ENCODE results near the gene CDH23. TPM values are rescaled to one million over a fixed set of nuclear protein-coding genes. Genes with fewer than 3 reads are reported as not detected.

The CDH23 gene
- total RNA-seq, 1 experiment from 2014 or later: 2.9 TPM

GRCh38 chr10:71688256-71688655 is 291.5 kb downstream of the CDH23 start (continued):
- TF ChIP-seq STAT6 (CRISPR knock-in tag; conservative IDR thresholded peaks at IDR 0.05; ENCODE audit: low read depth): no peak

DNA sequence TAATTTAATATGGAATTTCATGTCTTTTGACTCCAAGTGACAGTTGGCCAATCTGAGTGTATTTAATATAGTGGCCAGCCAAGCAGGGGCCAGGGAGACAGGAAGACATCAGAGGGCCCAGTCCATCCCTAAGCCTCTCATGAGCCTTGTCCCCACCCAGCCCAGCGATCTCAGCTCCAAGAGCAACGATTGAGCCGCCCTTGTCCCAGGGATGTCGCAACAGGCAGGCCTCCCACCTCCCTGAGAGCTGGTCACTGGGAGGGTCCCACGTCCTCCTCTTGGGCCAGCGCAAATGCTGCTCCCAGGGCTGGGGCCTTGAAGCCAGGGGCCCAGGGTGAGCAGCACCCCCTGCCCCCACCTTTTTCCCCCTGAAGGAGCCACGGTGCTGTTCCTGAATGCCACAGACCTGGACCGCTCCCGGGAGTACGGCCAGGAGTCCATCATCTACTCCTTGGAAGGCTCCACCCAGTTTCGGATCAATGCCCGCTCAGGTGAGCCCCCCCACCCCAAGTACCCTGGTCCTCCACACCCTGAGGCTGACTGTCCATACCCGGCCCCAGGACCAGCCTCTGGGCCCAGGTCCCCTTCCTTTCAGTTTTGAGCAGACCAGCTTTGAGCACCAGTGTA is 293.5 kb downstream of the CDH23 start:
- Mint-ChIP-seq H3K36me3 (peaks cover 11% of the 10 kb centered on the region), H3K27me3 (ENCODE audit: low read depth) (no peaks in the 10 kb centered on the region), H3K9me3 (peaks cover 16% of the 10 kb centered on the region), H3K4me3 (no peak overlapping the region), H3K4me1 (peaks cover 18% of the 10 kb centered on the region), H3K27ac (no peak overlapping the region)
- no peak for TF ChIP-seq OVOL2 (CRISPR knock-in tag; IDR thresholded peaks at IDR 0.05; ENCODE audit: borderline replicate concordance)
- TF ChIP-seq, protein P1, sequence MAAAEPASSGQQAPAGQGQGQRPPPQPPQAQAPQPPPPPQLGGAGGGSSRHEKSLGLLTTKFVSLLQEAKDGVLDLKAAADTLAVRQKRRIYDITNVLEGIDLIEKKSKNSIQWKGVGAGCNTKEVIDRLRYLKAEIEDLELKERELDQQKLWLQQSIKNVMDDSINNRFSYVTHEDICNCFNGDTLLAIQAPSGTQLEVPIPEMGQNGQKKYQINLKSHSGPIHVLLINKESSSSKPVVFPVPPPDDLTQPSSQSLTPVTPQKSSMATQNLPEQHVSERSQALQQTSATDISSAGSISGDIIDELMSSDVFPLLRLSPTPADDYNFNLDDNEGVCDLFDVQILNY (CRISPR knock-in tag; IDR thresholded peaks at IDR 0.05): no peak
- no peak for DNase-seq (ENCODE audit: low spot score)
- ChIA-PET CTCF (interaction anchor here (0.5 to 1.5 kb wide), 4 partner anchors 18 to 294 kb away, joined by 3 to 4 read pairs (median 3); no protein-coding TSS in a partner anchor), POLR2A (no interaction called here)
- no peak for ATAC-seq

- DNase-seq (ENCODE audit: low spot score) (no peak), ATAC-seq (no peak)
- ChIA-PET POLR2A (no interaction called here), CTCF (interaction anchor here (1.3 to 8.3 kb wide), 2 partner anchors 16 to 296 kb away, joined by 3 to 158 read pairs; no protein-coding TSS in a partner anchor)
- Mint-ChIP-seq H3K4me1 (peaks cover 6% of the 10 kb centered on the region), H3K9me3 (peaks cover 16% of the 10 kb centered on the region), H3K27ac (no peak overlapping the region), H3K4me3 (no peak overlapping the region), H3K27me3 (ENCODE audit: low read depth) (no peaks in the 10 kb centered on the region), H3K36me3 (peaks cover 11% of the 10 kb centered on the region)
- TF ChIP-seq GABPB1 (CRISPR knock-in tag; IDR thresholded peaks at IDR 0.05) (no peak), CTCF (IDR thresholded peaks at IDR 0.05) (no peak), GTF2I (CRISPR knock-in tag; conservative IDR thresholded peaks at IDR 0.05) (no peak), ZNF512 (CRISPR knock-in tag; IDR thresholded peaks at IDR 0.05; ENCODE audit: borderline replicate concordance) (no peak), FOXP1 (CRISPR knock-in tag; IDR thresholded peaks at IDR 0.05; ENCODE audit: borderline replicate concordance) (no peak), CREM (CRISPR knock-in tag; IDR thresholded peaks at IDR 0.05) (no peak), FOXJ3 (CRISPR knock-in tag; IDR thresholded peaks at IDR 0.05; ENCODE audit: borderline replicate concordance) (no peak), TP53 (CRISPR knock-in tag; IDR thresholded peaks at IDR 0.05) (no peak), SMAD4 (CRISPR knock-in tag; IDR thresholded peaks at IDR 0.05) (no peak), PRDM15 (CRISPR knock-in tag; IDR thresholded peaks at IDR 0.05) (no peak), EMX1 (CRISPR knock-in tag; IDR thresholded peaks at IDR 0.05) (no peak)
- TF ChIP-seq, protein P2, sequence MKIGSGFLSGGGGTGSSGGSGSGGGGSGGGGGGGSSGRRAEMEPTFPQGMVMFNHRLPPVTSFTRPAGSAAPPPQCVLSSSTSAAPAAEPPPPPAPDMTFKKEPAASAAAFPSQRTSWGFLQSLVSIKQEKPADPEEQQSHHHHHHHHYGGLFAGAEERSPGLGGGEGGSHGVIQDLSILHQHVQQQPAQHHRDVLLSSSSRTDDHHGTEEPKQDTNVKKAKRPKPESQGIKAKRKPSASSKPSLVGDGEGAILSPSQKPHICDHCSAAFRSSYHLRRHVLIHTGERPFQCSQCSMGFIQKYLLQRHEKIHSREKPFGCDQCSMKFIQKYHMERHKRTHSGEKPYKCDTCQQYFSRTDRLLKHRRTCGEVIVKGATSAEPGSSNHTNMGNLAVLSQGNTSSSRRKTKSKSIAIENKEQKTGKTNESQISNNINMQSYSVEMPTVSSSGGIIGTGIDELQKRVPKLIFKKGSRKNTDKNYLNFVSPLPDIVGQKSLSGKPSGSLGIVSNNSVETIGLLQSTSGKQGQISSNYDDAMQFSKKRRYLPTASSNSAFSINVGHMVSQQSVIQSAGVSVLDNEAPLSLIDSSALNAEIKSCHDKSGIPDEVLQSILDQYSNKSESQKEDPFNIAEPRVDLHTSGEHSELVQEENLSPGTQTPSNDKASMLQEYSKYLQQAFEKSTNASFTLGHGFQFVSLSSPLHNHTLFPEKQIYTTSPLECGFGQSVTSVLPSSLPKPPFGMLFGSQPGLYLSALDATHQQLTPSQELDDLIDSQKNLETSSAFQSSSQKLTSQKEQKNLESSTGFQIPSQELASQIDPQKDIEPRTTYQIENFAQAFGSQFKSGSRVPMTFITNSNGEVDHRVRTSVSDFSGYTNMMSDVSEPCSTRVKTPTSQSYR (CRISPR knock-in tag; IDR thresholded peaks at IDR 0.05): no peak
- TF ChIP-seq, protein P3, sequence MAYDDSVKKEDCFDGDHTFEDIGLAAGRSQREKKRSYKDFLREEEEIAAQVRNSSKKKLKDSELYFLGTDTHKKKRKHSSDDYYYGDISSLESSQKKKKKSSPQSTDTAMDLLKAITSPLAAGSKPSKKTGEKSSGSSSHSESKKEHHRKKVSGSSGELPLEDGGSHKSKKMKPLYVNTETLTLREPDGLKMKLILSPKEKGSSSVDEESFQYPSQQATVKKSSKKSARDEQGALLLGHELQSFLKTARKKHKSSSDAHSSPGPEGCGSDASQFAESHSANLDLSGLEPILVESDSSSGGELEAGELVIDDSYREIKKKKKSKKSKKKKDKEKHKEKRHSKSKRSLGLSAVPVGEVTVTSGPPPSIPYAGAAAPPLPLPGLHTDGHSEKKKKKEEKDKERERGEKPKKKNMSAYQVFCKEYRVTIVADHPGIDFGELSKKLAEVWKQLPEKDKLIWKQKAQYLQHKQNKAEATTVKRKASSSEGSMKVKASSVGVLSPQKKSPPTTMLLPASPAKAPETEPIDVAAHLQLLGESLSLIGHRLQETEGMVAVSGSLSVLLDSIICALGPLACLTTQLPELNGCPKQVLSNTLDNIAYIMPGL (CRISPR knock-in tag; IDR thresholded peaks at IDR 0.05): no peak
Measured at GRCh38 chr10:71691405-71691804, 294.7 kb downstream of the CDH23 start.

All from WTC11 (cell line).